OCI-LY3 (cell line): Measurements from ENCODE around the gene GJB1.

Experiments used
- H2AFZ ChIP-seq: fragments of 200-600, 300-600 bp; shearing (Covaris generic); 2 replicates; pipeline ENCODE4 v1.6.0; 2014; ENCODE audit warnings: antibody characterized with exemption, low read depth, low read length
- H3K27ac ChIP-seq: fragments of 200-600, 300-600 bp; sonication (generic); 2 replicates; pipeline ENCODE4 v1.5.1; 2014; ENCODE audit warnings: mild to moderate bottlenecking, low read length, moderate library complexity, mixed read lengths
- H3K27me3 ChIP-seq: fragments of 200-600, 300-600 bp; sonication (generic); 2 replicates; pipeline ENCODE4 v1.6.1; 2014; ENCODE audit warnings: low read depth, low read length, mixed read lengths
- H3K36me3 ChIP-seq: fragments of 200-600, 300-600 bp; sonication (generic); replicated peaks from 2 replicates; pipeline ENCODE3; 2014; ENCODE audit warnings: low read depth, low read length, mixed read lengths
- H3K4me1 ChIP-seq: fragments of 300-600, 200-600 bp; sonication (generic); 2 replicates; pipeline ENCODE4 v1.6.1; 2014; ENCODE audit warnings: low read length, mixed read lengths
- H3K4me2 ChIP-seq: fragments of 200-600, 300-600 bp; sonication (generic); 2 replicates; pipeline ENCODE4 v1.6.1; 2014; ENCODE audit warnings: low read length, mixed read lengths
- H3K4me3 ChIP-seq: fragments of 300-600, 200-600 bp; sonication (generic); 2 replicates; pipeline ENCODE4 v1.5.1; 2014; ENCODE audit warnings: antibody characterized with exemption, mild to moderate bottlenecking, low read length, moderate library complexity
- H3K79me2 ChIP-seq: fragments of 300-600, 200-600 bp; shearing (Covaris generic); 2 replicates; pipeline ENCODE4 v1.6.1; 2014; ENCODE audit warnings: mild to moderate bottlenecking, low read length, mixed read lengths
- H3K9ac ChIP-seq: fragments of 300-600, 200-600 bp; shearing (Covaris generic); 2 replicates; pipeline ENCODE4 v1.6.0; 2014; ENCODE audit warnings: mild to moderate bottlenecking, low read length, moderate library complexity
- H3K9me3 ChIP-seq: fragments of 200-600, 300-600 bp; shearing (Covaris generic); 2 replicates; pipeline ENCODE4 v1.6.1; 2014; ENCODE audit warnings: low read length, mixed read lengths; ENCODE audit not compliant: insufficient read depth
- H4K20me1 ChIP-seq: fragments of 200-600, 300-600 bp; sonication (generic); 2 replicates; pipeline ENCODE4 v1.6.1; 2016; ENCODE audit warnings: low read length, mixed read lengths; ENCODE audit not compliant: insufficient read depth
- EZH2phosphoT487 ChIP-seq: fragments of 200-600 bp; shearing (Covaris generic); IDR thresholded peaks from 2 replicates; pipeline ENCODE4 v1.6.1; 2018; ENCODE audit warnings: antibody characterized with exemption, mixed run types, low read depth
- TF ChIP-seq, protein P1 (sequence below): fragments of 200-600, 300-600 bp; sonication (generic); IDR thresholded peaks from 2 replicates; pipeline ENCODE4 v1.5.1; 2014; ENCODE audit warnings: antibody characterized with exemption, low read length, low read depth

Gene GJB1

GRCh38 chrX:71222929-71223328, at the start of gene GJB1:
TSS of gene GJB1 (plus strand) at chrX:71223224. CDS start at chrX:71223708, 484 bp downstream.
- no peaks in the 10 kb centered on the region for H3K36me3 ChIP-seq
- no peak within 1 kb of the TSS for H3K4me2 ChIP-seq
- H4K20me1 ChIP-seq: no peaks in the 10 kb centered on the region
- no peak within 1 kb of the TSS for H2AFZ ChIP-seq
- H3K4me1 ChIP-seq: no peaks in the 10 kb centered on the region
- no peak within 1 kb of the TSS for H3K9ac ChIP-seq
- H3K27me3 ChIP-seq: no peaks in the 10 kb centered on the region
- no peak within 1 kb of the TSS for H3K4me3 ChIP-seq
- H3K9me3 ChIP-seq: no peaks in the 10 kb centered on the region
- TF ChIP-seq, protein P1, sequence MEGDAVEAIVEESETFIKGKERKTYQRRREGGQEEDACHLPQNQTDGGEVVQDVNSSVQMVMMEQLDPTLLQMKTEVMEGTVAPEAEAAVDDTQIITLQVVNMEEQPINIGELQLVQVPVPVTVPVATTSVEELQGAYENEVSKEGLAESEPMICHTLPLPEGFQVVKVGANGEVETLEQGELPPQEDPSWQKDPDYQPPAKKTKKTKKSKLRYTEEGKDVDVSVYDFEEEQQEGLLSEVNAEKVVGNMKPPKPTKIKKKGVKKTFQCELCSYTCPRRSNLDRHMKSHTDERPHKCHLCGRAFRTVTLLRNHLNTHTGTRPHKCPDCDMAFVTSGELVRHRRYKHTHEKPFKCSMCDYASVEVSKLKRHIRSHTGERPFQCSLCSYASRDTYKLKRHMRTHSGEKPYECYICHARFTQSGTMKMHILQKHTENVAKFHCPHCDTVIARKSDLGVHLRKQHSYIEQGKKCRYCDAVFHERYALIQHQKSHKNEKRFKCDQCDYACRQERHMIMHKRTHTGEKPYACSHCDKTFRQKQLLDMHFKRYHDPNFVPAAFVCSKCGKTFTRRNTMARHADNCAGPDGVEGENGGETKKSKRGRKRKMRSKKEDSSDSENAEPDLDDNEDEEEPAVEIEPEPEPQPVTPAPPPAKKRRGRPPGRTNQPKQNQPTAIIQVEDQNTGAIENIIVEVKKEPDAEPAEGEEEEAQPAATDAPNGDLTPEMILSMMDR: no peak
- no peak for TF ChIP-seq EZH2phosphoT487
- no peaks in the 10 kb centered on the region for H3K79me2 ChIP-seq
- H3K27ac ChIP-seq: no peak within 1 kb of the TSS

- peaks cover 37% of the 10 kb centered on the region for H3K36me3 ChIP-seq
- no peaks in the 10 kb centered on the region; the same call in 1 of the 2 replicates for H3K79me2 ChIP-seq
- no peak overlapping the region for H3K4me2 ChIP-seq
- no peak overlapping the region for H2AFZ ChIP-seq
- H3K27ac ChIP-seq: no peak overlapping the region
- H3K27me3 ChIP-seq: no peaks in the 10 kb centered on the region
- no peak overlapping the region for H3K9ac ChIP-seq
- TF ChIP-seq, protein P1: no peak
- TF ChIP-seq EZH2phosphoT487: no peak
- H3K4me3 ChIP-seq: no peak overlapping the region
- H4K20me1 ChIP-seq: no peaks in the 10 kb centered on the region
- H3K9me3 ChIP-seq: no peaks in the 10 kb centered on the region
- H3K4me1 ChIP-seq: no peaks in the 10 kb centered on the region
Observed at GRCh38 chrX:71173440-71173839, 49.6 kb upstream of the GJB1 start.

DNA sequence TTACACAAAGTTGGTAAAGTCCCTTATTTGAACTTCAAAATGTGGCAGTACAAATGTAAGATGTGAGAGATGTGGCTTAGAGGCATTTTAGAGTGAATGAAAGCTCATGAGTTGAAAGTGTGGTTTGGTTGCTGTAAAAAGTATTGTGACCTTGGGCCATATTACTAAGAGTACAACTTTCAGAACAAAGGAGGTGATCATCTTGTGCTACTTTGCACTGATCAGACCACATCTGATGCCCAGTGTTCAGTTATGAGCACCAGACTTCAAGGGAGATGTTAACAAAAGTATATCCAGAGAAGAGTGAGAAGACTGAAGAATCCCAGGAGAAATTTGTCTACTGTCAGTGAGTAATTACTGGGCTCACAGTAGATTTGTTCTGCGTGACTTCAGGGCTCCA, 48.2 kb upstream of the GJB1 start:
- Histone ChIP-seq H3K9me3 (no peaks in the 10 kb centered on the region), H3K27me3 (no peaks in the 10 kb centered on the region), H4K20me1 (no peaks in the 10 kb centered on the region), H2AFZ (no peak overlapping the region), H3K79me2 (no peaks in the 10 kb centered on the region; the same call in 1 of the 2 replicates), H3K9ac (no peak overlapping the region), H3K4me2 (no peak overlapping the region), H3K4me1 (no peaks in the 10 kb centered on the region), H3K4me3 (no peak overlapping the region), H3K36me3 (peaks cover 40% of the 10 kb centered on the region), H3K27ac (no peak overlapping the region)
- TF ChIP-seq, protein P1: no peak
- no peak for TF ChIP-seq EZH2phosphoT487

DNA sequence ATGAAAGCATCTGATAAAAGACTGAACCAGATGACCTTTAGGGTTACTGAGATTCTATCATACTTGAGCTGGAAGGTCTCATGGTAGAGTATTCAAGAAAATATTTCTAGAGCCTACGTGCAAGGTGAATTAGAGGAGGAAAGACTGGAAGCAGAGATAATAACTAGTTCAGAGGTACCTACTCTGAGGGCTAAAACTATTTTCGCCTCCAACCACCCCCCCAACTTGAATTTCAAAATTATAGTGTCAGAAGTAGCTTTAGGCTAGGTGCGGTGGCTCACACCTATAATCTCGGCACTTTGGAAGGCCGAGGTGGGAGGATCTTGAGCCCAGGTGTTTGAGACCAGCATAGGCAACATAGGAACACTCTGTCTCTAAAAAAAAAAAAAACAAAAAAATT, 47.5 kb upstream of the GJB1 start:
- Histone ChIP-seq H3K4me3 (no peak overlapping the region), H2AFZ (no peak overlapping the region), H3K4me2 (no peak overlapping the region), H3K4me1 (peaks cover 1% of the 10 kb centered on the region; the same call in 1 of the 2 replicates), H3K9me3 (no peaks in the 10 kb centered on the region), H3K27me3 (no peaks in the 10 kb centered on the region), H3K36me3 (peaks cover 44% of the 10 kb centered on the region), H3K27ac (no peak overlapping the region), H4K20me1 (no peaks in the 10 kb centered on the region), H3K9ac (no peak overlapping the region), H3K79me2 (no peaks in the 10 kb centered on the region)
- TF ChIP-seq EZH2phosphoT487: no peak
- TF ChIP-seq, protein P1: no peak
